ENCODE measurements around the gene FGD4. TPM values are rescaled to one million over a fixed set of nuclear protein-coding genes. Genes with fewer than 3 reads are reported as not detected.

FGD4 gene
- total RNA-seq, 1 donor from 2014 or later = 1.8 TPM

DNA sequence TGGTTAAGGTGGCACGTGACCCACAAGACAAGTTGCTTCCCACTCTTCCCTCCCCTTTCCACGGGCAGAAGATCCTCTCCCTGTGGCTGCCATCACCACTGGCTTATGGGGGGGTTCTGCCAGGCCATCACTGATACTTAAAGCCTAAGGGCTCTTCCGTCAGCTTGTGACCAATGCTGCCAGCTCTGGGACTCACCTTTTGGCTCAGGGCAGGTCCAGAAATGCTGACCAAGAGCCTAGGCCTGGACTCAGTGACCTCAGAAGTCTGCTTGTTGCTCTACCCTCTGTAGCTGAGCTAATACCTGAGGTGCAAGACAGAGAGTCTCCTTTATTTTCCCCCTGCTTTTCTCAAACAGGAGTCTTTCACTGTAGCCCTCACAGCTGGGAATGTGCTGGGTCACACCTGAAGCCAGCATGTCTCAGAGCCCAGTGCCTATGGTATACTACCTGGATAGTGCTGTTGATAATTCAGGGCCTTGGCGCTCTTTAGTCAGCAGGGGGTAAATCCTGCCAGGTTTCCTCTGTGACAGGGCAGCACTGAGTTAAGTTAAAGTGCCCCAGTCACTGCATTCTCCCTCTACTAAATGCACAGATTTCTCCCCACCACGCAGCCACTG is 19.7 kb downstream of the FGD4 start:
- CTCF ChIA-PET = no interaction called here
- TF ChIP-seq, protein P1, sequence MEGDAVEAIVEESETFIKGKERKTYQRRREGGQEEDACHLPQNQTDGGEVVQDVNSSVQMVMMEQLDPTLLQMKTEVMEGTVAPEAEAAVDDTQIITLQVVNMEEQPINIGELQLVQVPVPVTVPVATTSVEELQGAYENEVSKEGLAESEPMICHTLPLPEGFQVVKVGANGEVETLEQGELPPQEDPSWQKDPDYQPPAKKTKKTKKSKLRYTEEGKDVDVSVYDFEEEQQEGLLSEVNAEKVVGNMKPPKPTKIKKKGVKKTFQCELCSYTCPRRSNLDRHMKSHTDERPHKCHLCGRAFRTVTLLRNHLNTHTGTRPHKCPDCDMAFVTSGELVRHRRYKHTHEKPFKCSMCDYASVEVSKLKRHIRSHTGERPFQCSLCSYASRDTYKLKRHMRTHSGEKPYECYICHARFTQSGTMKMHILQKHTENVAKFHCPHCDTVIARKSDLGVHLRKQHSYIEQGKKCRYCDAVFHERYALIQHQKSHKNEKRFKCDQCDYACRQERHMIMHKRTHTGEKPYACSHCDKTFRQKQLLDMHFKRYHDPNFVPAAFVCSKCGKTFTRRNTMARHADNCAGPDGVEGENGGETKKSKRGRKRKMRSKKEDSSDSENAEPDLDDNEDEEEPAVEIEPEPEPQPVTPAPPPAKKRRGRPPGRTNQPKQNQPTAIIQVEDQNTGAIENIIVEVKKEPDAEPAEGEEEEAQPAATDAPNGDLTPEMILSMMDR (IDR thresholded peaks at IDR 0.05) = no peak
- Mint-ChIP-seq H3K9me3 (no peaks in the 10 kb centered on the region), H3K27ac (no peak overlapping the region), H3K4me3 (no peak overlapping the region), H3K36me3 (ENCODE audit: low read depth) (no peaks in the 10 kb centered on the region), H3K27me3 (peaks cover 9% of the 10 kb centered on the region), H3K4me1 (no peaks in the 10 kb centered on the region)
- intact Hi-C loops (cut with micrococcal nuclease) = no loop called here
- no peak for ATAC-seq (ENCODE audit: low read depth)
- POLR2A ChIA-PET = no interaction called here
- DNase-seq = no peak

DNA sequence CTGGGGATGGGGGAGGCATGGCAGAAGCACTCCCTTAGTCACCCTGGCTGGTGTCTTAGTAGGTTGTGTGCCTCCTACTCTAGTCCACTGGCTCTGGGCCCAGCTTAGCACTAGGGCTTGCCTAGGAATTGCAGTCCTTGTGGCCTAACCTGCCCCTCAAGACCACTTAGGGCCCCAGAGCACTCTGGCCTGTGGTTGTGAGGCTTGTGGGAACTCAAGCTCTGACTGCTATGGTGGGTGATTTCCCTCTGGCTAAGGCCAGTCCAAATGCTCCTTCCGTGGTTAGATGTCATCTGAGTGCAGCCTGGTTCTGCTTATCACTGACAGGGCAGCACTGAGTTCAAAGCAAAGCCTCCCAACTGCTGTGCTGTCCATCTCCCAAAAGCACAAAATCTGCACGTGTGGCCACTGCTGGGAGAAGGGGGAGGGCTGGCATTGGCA is 20.2 kb downstream of the FGD4 start:
- no peak for DNase-seq
- Mint-ChIP-seq H3K27ac (no peak overlapping the region), H3K27me3 (peaks cover 9% of the 10 kb centered on the region), H3K4me3 (no peak overlapping the region), H3K4me1 (no peaks in the 10 kb centered on the region), H3K36me3 (ENCODE audit: low read depth) (no peaks in the 10 kb centered on the region), H3K9me3 (peaks cover 4% of the 10 kb centered on the region)
- TF ChIP-seq, protein P1 (IDR thresholded peaks at IDR 0.05) = no peak
- intact Hi-C loops (cut with micrococcal nuclease) = no loop called here
- CTCF ChIA-PET = interaction anchor here (0.5 kb wide), 1 partner anchor 766 kb away, joined by 3 read pairs; no protein-coding TSS in a partner anchor
- no peak for ATAC-seq (ENCODE audit: low read depth)
- POLR2A ChIA-PET = no interaction called here

DNA sequence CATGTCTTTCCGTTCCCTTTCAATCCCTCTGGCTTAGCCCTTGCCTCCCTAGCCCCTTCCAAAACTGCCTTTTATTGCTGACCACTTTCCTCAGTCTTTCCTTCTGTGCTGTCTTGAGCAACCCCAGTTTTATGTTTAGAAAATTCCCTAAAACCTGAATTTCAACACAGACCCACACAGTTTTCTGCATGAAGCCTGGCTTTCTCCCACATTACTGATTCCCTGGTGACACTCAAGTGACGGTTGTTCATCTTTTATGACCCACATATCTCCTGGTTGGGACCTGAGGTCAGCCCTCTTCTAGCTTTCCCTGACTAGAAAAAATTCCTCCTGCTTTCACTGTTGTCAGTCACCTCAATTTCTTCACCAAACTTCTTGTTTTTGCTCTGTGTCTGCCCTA is 21.0 kb downstream of the FGD4 start:
- TF ChIP-seq, protein P1 (IDR thresholded peaks at IDR 0.05) = no peak
- Mint-ChIP-seq H3K9me3 (peaks cover 4% of the 10 kb centered on the region), H3K27me3 (peaks cover 7% of the 10 kb centered on the region), H3K4me3 (no peak overlapping the region), H3K4me1 (no peaks in the 10 kb centered on the region), H3K36me3 (ENCODE audit: low read depth) (no peaks in the 10 kb centered on the region), H3K27ac (no peak overlapping the region)
- DNase-seq (no peak), ATAC-seq (ENCODE audit: low read depth) (no peak)
- ChIA-PET POLR2A (no interaction called here), CTCF (interaction anchor here (0.5 kb wide), 1 partner anchor 767 kb away, joined by 3 read pairs; no protein-coding TSS in a partner anchor)
- intact Hi-C loops (cut with micrococcal nuclease) = no loop called here

DNA sequence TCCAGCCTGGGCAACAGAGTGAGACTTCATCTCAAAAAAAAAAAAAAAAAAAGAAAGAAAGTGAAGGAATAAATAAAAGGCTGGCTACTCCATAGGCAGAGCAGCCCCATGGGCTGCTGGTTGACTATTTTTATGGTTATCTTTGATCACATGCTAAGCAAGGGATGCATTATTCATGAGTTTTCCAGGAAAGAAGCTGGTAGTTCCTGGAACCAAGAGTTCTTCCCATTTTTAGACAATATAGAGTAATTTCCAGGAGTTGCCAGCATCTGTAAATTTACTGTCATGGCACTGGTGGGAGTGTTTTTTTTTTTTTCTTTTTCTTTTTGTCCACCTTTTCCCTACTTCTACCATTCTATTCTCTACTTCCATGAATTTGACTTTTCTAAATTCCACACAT is 24.2 kb downstream of the FGD4 start:
- H3K4me3 Mint-ChIP-seq = no peak overlapping the region
- TF ChIP-seq, protein P1 (IDR thresholded peaks at IDR 0.05) = no peak
- no peak for ATAC-seq (ENCODE audit: low read depth)
- DNase-seq = no peak
- intact Hi-C loops (cut with micrococcal nuclease) = no loop called here
- H3K4me1 Mint-ChIP-seq = no peaks in the 10 kb centered on the region
- peaks cover 7% of the 10 kb centered on the region for H3K27me3 Mint-ChIP-seq
- POLR2A ChIA-PET = interaction anchor here (0.7 kb wide), 1 partner anchor 14 kb away, joined by 4 read pairs; no protein-coding TSS in a partner anchor
- H3K27ac Mint-ChIP-seq = no peak overlapping the region
- H3K36me3 Mint-ChIP-seq (ENCODE audit: low read depth) = no peaks in the 10 kb centered on the region
- CTCF ChIA-PET = no interaction called here
- H3K9me3 Mint-ChIP-seq = peaks cover 17% of the 10 kb centered on the region

DNA sequence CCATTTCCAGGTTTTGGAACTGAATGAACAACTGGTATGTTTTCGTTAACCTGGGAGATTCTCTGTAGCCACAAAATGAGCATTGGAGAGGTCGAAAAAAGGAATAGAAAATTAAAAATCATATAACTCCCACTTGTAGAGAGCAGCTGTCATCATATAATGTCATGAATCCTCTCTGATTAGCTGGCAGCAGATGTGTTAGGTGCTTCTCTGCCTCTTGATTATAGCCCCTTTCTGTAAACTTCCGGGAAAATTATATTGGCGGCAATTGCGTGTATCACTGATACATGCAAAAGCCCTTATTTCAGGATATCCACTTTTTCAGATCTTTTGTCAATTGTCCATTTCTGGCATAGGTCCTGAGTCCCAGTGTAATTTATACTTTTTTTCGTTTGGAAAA is 31.7 kb downstream of the FGD4 start:
- POLR2A ChIA-PET = no interaction called here
- Mint-ChIP-seq H3K36me3 (ENCODE audit: low read depth) (no peaks in the 10 kb centered on the region), H3K27ac (no peak overlapping the region), H3K9me3 (peaks cover 15% of the 10 kb centered on the region), H3K4me1 (no peaks in the 10 kb centered on the region), H3K4me3 (no peak overlapping the region), H3K27me3 (peaks cover 18% of the 10 kb centered on the region)
- CTCF ChIA-PET = no interaction called here
- ATAC-seq (ENCODE audit: low read depth) (no peak), DNase-seq (no peak)
- TF ChIP-seq, protein P1 (IDR thresholded peaks at IDR 0.05) = no peak
- intact Hi-C loops (cut with micrococcal nuclease) = no loop called here

Data from activated B cell treated with CpG ODN at 0.5 μM for 24 hours (primary cell).